RWPE2 (cell line): ENCODE results near the gene ELF1.

Experiments
- ATAC-seq: fragments of 200-7000 bp; cut with Tn5 transposase; 3 replicates; pipeline ENCODE4 v1.9.1; 2021; ENCODE audit warnings: low read depth
- DNase-seq: peaks from one replicate; pipeline ENCODE4 v3.0.0-alpha.2; 2020; ENCODE audit warnings: low spot score
- H3K27ac ChIP-seq: fragments of 450-650 bp; 2 replicates; pipeline ENCODE4 v1.5.1; 2017; ENCODE audit warnings: mild to moderate bottlenecking; ENCODE audit not compliant: poor library complexity, severe bottlenecking
- H3K27me3 ChIP-seq: fragments of 250-450 bp; sonication (Bioruptor Pico); 2 replicates; pipeline ENCODE4 v1.5.1; 2021; ENCODE audit warnings: mild to moderate bottlenecking, moderate library complexity; ENCODE audit not compliant: insufficient read depth, poor library complexity, severe bottlenecking
- H3K36me3 ChIP-seq: fragments of 250-450 bp; sonication (Bioruptor Pico); 2 replicates; pipeline ENCODE4 v1.5.1; 2020; ENCODE audit warnings: low read depth, mild to moderate bottlenecking, moderate library complexity
- H3K4me1 ChIP-seq: fragments of 250-450 bp; sonication (Bioruptor Pico); 2 replicates; pipeline ENCODE4 v1.5.1; 2021; ENCODE audit warnings: mild to moderate bottlenecking, moderate library complexity; ENCODE audit not compliant: insufficient read depth, poor library complexity, severe bottlenecking
- H3K4me3 ChIP-seq: fragments of 250-450 bp; sonication (Bioruptor Pico); 2 replicates; pipeline ENCODE4 v1.5.1; 2021; ENCODE audit warnings: mild to moderate bottlenecking, moderate library complexity; ENCODE audit not compliant: severe bottlenecking
- H3K9me3 ChIP-seq: fragments of 250-450 bp; sonication (Bioruptor Pico); 2 replicates; pipeline ENCODE4 v1.5.1; 2021; ENCODE audit warnings: mild to moderate bottlenecking, moderate library complexity; ENCODE audit not compliant: severe bottlenecking
- TF ChIP-seq, protein P1 (sequence below): fragments of 450-650 bp; IDR thresholded peaks from one replicate; pipeline ENCODE4 v1.5.1; 2017; ENCODE audit warnings: mild to moderate bottlenecking, moderate library complexity; ENCODE audit not compliant: poor library complexity, severe bottlenecking

Gene ELF1

DNA sequence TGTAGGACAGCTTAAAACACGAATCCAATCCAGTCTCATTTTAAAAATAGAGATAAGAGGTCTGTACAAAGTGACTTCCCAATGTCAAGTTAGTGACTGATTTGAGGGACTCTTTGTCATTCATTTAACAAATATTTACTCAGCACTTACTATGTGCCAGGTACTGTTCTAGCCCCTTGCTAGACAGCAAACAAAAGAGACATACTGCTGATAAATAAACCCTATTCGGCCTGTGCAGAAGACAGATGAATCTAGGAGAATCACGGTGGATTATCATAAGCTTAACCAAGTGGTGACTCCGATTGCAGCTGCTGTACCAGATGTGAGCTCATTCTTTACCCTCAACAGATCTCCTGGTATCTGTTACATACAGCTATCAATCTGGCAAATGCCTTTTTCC lies 6.4 kb upstream of the ELF1 start:
- ATAC-seq (no peak), DNase-seq (no peak)
- no peaks in the 10 kb centered on the region for H3K9me3 ChIP-seq
- no peaks in the 10 kb centered on the region for H3K27me3 ChIP-seq
- TF ChIP-seq, protein P1, sequence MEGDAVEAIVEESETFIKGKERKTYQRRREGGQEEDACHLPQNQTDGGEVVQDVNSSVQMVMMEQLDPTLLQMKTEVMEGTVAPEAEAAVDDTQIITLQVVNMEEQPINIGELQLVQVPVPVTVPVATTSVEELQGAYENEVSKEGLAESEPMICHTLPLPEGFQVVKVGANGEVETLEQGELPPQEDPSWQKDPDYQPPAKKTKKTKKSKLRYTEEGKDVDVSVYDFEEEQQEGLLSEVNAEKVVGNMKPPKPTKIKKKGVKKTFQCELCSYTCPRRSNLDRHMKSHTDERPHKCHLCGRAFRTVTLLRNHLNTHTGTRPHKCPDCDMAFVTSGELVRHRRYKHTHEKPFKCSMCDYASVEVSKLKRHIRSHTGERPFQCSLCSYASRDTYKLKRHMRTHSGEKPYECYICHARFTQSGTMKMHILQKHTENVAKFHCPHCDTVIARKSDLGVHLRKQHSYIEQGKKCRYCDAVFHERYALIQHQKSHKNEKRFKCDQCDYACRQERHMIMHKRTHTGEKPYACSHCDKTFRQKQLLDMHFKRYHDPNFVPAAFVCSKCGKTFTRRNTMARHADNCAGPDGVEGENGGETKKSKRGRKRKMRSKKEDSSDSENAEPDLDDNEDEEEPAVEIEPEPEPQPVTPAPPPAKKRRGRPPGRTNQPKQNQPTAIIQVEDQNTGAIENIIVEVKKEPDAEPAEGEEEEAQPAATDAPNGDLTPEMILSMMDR: no peak
- H3K36me3 ChIP-seq: no peaks in the 10 kb centered on the region
- no peaks in the 10 kb centered on the region for H3K4me1 ChIP-seq
- H3K4me3 ChIP-seq: no peak overlapping the region
- no peak overlapping the region for H3K27ac ChIP-seq

DNA sequence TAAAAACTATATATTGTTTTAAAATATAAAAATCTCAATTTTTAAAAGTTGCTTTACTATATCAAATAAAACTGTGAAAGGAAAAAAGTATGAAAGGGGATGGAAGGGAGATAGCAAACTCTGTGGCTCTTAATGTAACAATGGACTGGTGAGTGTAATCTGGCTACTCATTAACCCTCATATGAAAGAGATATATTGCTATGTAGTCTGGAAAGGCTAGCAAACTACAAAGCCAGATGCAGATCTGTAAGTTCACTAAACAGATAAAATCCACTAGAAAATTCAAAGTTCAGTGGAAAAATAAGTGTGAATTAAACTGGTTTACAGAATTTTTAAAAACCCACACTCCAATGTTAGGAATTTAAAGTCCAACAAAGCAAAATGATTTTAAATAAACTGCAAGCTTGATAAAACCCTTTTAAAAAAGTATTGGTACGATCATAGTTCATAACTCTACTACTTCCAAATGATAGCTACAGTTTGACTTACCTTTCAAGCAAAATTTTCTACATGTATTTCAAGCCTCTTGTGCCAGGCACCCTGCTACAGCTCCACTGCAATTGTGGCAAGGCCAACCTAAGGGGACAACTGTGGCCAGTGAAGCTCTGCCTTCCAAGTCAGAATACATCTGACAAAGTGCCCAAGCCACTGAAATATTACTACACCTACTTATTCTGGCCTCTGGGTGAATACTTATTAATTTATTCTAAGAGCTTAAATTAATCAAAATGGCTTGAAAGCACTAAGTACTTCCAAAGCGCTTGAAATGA lies 647 bp upstream of the ELF1 start:
- Histone ChIP-seq H3K9me3 (no peaks in the 10 kb centered on the region), H3K4me1 (peaks cover 19% of the 10 kb centered on the region), H3K27me3 (no peaks in the 10 kb centered on the region), H3K36me3 (no peaks in the 10 kb centered on the region), H3K27ac (peak overlapping the region; percentile 81), H3K4me3 (no peak overlapping the region)
- TF ChIP-seq, protein P1: no peak
- ATAC-seq (no peak), DNase-seq (no peak)

- Histone ChIP-seq H3K27me3 (no peaks in the 10 kb centered on the region), H3K36me3 (peaks cover 8% of the 10 kb centered on the region; the same call in 1 of the 2 replicates), H3K4me3 (peak overlapping the region; percentile 45), H3K4me1 (peaks cover 19% of the 10 kb centered on the region), H3K27ac (peak overlapping the region; percentile 81), H3K9me3 (no peaks in the 10 kb centered on the region)
- no peak for DNase-seq
- TF ChIP-seq, protein P1: no peak
- ATAC-seq: no peak
Observed at GRCh38 chr13:41018602-41018948, 541 bp downstream of the ELF1 start.

DNA sequence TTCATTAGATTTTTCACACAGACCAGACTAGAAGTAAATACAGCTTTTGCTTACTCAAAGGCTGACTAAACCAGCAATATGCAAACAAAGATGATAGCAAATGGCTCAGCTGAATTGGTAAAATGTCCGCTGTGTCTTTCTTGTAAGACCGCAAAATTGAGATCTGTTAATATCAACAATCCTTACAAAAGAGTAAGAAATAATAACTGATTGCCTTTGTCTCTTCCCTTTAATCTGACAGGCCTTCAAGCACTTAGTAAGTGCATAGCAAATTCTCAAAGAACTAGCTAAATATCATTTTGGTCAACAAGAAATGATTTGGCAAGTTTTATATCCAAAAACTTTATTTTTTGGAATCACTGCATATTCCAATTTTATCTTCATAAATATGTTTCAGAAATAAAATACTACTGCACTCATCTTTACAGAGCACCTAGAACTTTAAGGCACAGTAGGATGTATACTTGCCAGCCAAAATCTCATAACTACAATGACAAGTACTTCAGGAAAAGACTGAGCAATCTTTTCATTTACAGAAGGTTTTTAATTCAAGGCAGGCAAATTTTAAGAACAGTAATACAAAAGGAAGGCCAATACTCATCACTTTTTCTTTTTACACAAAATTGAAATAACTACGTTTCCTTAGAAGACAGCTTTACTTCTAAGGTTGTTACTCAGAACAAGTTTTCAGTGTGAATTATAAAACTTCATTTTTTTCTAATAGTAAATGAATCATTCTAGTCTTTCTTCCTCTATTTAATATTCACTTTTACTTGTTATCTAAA lies 1.1 kb downstream of the ELF1 start:
- no peaks in the 10 kb centered on the region for H3K9me3 ChIP-seq
- H3K36me3 ChIP-seq: peaks cover 13% of the 10 kb centered on the region
- no peaks in the 10 kb centered on the region for H3K27me3 ChIP-seq
- TF ChIP-seq, protein P1: no peak
- ATAC-seq (peak; percentile 50), DNase-seq (no peak)
- peaks cover 19% of the 10 kb centered on the region for H3K4me1 ChIP-seq
- H3K4me3 ChIP-seq: peak overlapping the region; percentile 45
- H3K27ac ChIP-seq: peak overlapping the region; percentile 81
